Activated naive CD4-positive, alpha-beta T cell treated with anti-CD3 and anti-CD28 coated beads for 36 hours (primary cell): ENCODE results near the gene KIRREL1. TPM values are rescaled to one million over a fixed set of nuclear protein-coding genes. Genes with fewer than 3 reads are reported as not detected.

Source experiments
- CTCF ChIA-PET: fragments of 350-600 bp; sonication (Branson Sonifier 250); formaldehyde crosslinking; loops from one replicate; lab custom pipeline; 2021; ENCODE audit warnings: antibody characterized with exemption; lab: Charles Lee
- DNase-seq: peaks from one replicate; pipeline ENCODE4 v3.0.0-alpha.2; 2020
- H3K27ac Mint-ChIP-seq: one replicate; pipeline ENCODE4 v1.8.0; 2021; ENCODE audit warnings: mild to moderate bottlenecking, mixed read lengths
- H3K27me3 Mint-ChIP-seq: one replicate; pipeline ENCODE4 v1.8.0; 2021; ENCODE audit warnings: low read depth, mixed read lengths
- H3K36me3 Mint-ChIP-seq: one replicate; pipeline ENCODE4 v1.8.0; 2021; ENCODE audit warnings: low read depth, mixed read lengths
- H3K4me1 Mint-ChIP-seq: one replicate; pipeline ENCODE4 v1.8.0; 2021; ENCODE audit warnings: low read depth, mixed read lengths
- H3K4me3 Mint-ChIP-seq: one replicate; pipeline ENCODE4 v1.8.0; 2021; ENCODE audit warnings: mild to moderate bottlenecking, moderate library complexity, mixed read lengths
- H3K9me3 Mint-ChIP-seq: one replicate; pipeline ENCODE4 v1.8.0; 2021; ENCODE audit warnings: mixed read lengths
- intact Hi-C: fragments of 100-400 bp; cut with micrococcal nuclease; formaldehyde crosslinking; loops from one replicate; pipeline ENCODE4 v1.15.1; 2023
- total RNA-seq, 2 experiments: library from RNA; stranded (reverse); gene quantifications; one replicate each; pipeline ENCODE4 v1.2.3, GENCODE V29; 2021

KIRREL1 gene
- total RNA-seq, 2 experiments from 2014 or later: 0.05 TPM; not detected in 1

DNA sequence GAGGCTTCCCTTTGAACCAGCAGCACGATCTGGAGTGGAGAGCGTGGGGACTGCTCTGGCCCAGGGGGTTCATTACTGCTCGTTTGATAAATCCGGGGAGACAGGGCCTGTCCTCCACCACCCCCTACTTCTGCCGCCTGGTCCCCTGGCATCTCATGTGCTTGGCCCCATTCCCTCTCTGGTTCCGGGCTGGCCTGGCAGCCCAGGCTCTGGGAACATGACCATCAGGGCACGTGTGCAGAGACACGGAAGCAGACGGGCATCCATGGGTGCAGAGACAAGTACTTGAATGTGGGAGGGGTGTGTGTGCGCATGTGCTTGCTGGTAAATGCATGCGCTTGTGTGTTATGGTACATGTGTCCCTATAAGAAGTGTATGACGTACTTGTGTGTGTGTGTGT is 75.5 kb downstream of the KIRREL1 start:
- Mint-ChIP-seq H3K27me3 (peaks cover 9% of the 10 kb centered on the region), H3K4me1 (no peaks in the 10 kb centered on the region), H3K9me3 (no peaks in the 10 kb centered on the region), H3K36me3 (no peaks in the 10 kb centered on the region), H3K27ac (no peak overlapping the region), H3K4me3 (no peak overlapping the region)
- CTCF ChIA-PET: interaction anchor here (0.7 kb wide), 1 partner anchor 357 kb away, joined by 3 read pairs; no protein-coding TSS in a partner anchor
- intact Hi-C loops: no loop called here
- no peak for DNase-seq

DNA sequence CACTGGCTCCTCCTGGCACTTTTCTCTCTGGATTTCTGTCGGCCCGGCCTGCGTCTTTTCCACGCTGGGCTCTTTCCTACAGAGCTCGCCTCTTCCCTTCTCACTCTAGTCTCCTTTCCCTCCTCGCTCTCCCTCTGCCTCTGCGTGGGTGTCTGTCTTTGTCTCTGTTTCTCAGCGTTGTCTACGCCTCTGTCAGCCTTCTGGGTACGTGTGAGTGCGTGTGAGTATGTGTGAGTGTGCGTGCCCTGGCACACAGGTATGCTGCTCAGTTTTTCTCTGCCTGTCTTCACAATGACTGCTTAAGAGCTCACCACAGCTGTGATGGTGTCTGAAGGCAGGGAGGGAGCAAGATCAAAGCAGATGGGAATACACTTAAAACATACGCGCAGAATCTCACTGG is 77.7 kb downstream of the KIRREL1 start:
- no peaks in the 10 kb centered on the region for H3K9me3 Mint-ChIP-seq
- no peaks in the 10 kb centered on the region for H3K36me3 Mint-ChIP-seq
- no peak overlapping the region for H3K27ac Mint-ChIP-seq
- H3K4me3 Mint-ChIP-seq: no peak overlapping the region
- no peaks in the 10 kb centered on the region for H3K4me1 Mint-ChIP-seq
- CTCF ChIA-PET: no interaction called here
- no peak for DNase-seq
- intact Hi-C loops: no loop called here
- H3K27me3 Mint-ChIP-seq: peaks cover 8% of the 10 kb centered on the region

DNA sequence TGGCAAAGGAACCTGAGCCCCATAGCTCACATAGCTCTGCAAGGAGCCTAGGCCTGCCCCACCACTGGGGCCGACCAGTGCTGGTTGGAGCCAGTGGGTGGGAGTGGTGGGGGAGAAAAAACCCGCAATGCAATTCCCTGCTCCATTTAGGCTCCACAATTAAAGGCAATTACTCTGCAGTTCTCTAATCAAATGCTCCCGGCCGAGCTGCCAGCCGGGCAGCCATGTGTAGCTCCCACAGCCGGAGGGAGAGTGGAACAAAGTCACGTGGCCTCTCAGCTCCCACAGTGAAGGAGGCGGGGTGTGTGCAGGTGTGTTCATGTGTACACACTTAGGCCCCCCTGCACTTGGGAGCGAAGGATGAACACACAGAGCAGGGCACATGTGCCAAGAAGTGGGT is 81.6 kb downstream of the KIRREL1 start:
- H3K27ac Mint-ChIP-seq: no peak overlapping the region
- no peaks in the 10 kb centered on the region for H3K4me1 Mint-ChIP-seq
- no peak for DNase-seq
- peaks cover 7% of the 10 kb centered on the region for H3K27me3 Mint-ChIP-seq
- H3K9me3 Mint-ChIP-seq: no peaks in the 10 kb centered on the region
- CTCF ChIA-PET: interaction anchor here (1.1 kb wide), 1 partner anchor 112 kb away, joined by 3 read pairs; no protein-coding TSS in a partner anchor
- intact Hi-C loops: no loop called here
- H3K4me3 Mint-ChIP-seq: no peak overlapping the region
- H3K36me3 Mint-ChIP-seq: no peaks in the 10 kb centered on the region

DNA sequence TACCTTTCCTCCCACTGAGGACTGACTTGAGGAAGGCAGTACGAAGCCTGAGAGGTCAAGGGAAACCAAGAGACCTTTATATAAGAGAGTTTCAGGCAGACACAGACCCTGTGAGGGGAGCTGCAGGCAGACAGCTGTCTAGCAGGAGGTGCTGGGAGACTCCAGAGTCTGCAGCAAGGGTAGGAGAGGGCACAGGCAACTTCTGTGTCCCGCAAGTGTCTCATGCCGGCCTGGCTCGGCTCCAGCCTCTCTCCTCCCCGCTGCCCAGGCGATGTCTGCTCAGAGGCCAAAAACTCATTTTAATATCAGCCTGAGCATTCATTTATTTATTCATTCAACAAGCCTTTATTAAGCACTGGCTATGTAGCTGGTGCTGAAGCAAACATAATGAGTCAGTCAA is 83.0 kb downstream of the KIRREL1 start:
- CTCF ChIA-PET: no interaction called here
- no peaks in the 10 kb centered on the region for H3K9me3 Mint-ChIP-seq
- no peak for DNase-seq

DNA sequence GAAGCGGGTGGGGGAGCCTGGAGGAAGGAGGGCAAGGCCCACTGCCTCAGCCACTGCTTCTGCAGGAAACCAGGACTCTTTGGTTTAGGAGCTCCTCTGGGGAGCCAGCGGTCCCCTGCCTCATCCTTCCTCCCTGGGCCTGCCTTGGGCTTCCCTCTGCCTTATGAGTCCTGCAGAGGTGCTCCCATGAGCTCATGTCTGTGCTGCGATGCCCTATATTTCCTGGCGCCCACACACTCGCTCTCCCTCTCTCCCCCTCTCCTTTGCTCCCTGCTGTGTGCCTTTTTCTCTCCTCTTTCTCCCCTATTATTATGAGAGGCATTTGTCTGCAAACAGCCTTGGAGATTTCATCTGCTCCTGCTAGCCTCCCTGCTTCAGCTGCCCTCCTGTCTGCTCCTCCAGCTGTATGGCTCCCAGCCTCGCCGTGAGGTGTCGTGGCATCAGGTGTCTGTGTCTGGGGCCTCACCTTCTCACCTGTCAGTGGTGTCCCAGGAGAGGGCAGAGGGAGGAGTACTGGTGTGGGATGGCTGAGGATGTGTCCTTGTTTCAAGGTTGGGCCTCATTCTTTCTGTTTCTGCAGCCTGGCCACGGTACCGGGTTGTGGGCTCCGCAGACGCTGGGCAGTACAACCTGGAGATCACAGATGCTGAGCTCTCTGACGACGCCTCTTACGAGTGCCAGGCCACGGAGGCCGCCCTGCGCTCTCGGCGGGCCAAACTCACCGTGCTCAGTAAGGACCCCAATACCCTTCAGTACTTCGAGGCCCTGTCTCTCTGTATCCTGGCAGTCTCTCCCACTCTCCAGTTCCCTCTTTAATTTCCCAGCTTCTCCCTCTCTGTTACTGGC is 84.2 kb downstream of the KIRREL1 start:
- no peak overlapping the region for H3K4me3 Mint-ChIP-seq
- no peaks in the 10 kb centered on the region for H3K36me3 Mint-ChIP-seq
- no peak for DNase-seq

More for the DNA sequence above, 83.0 kb downstream of the KIRREL1 start:
- Mint-ChIP-seq H3K36me3 (no peaks in the 10 kb centered on the region), H3K4me1 (no peaks in the 10 kb centered on the region), H3K27ac (no peak overlapping the region), H3K27me3 (peaks cover 7% of the 10 kb centered on the region), H3K4me3 (no peak overlapping the region)
- intact Hi-C loops: no loop called here

DNA sequence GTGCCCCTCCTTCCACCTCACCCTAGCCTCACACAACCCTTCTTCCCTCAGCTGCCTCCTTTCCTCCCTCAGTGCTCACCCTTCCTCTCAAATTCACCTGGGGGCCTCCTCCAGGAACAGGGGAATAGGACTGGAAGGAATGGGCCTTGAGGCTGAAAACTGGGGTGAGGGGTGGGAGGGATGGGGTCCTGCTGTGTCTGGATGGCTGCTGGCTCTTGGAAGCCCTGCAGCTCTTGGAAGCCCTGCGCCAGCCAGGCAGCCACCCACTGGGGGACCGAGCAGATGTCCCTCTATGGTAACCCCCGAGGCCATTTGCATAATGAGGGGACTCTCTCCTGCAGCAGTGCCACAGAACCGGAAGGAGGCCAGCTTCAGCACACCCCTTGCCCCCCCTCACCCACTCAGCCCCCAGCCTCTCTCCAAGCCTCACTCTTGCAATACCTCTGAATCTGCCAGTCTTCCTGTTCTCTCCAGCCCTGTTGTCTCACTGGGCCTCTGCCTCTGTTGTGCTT is 85.2 kb downstream of the KIRREL1 start:
- CTCF ChIA-PET: no interaction called here
- no peaks in the 10 kb centered on the region for H3K27me3 Mint-ChIP-seq
- intact Hi-C loops: no loop called here

More for the DNA sequence above, 84.2 kb downstream of the KIRREL1 start:
- CTCF ChIA-PET: no interaction called here
- intact Hi-C loops: no loop called here
- Mint-ChIP-seq H3K27ac (no peak overlapping the region), H3K27me3 (no peaks in the 10 kb centered on the region), H3K4me1 (no peaks in the 10 kb centered on the region), H3K9me3 (no peaks in the 10 kb centered on the region)

DNA sequence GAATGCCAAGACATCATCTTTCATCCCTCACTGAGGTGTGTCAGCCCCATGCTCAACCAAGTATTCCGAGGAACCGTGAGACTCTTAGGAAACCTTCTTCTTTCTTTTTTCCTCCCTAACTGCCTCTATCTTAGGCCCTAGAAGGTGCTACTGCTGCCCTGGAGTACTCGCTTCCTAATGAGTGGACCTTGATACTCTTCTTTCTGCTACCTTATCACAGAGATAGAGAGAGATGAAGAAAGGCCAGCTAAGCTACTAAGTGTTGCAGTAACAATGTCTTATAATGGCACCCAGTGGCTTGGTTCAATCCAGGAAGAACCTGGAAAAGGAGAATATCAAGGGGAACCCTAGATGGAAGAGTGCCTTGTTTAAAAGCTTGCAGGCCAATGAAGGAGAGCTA is 86.6 kb downstream of the KIRREL1 start:
- no peak overlapping the region for H3K27ac Mint-ChIP-seq
- no peaks in the 10 kb centered on the region for H3K9me3 Mint-ChIP-seq
- no peaks in the 10 kb centered on the region for H3K4me1 Mint-ChIP-seq
- no peak for DNase-seq
- no peaks in the 10 kb centered on the region for H3K27me3 Mint-ChIP-seq
- H3K36me3 Mint-ChIP-seq: no peaks in the 10 kb centered on the region
- CTCF ChIA-PET: no interaction called here
- intact Hi-C loops: no loop called here
- no peak overlapping the region for H3K4me3 Mint-ChIP-seq

More for the DNA sequence above, 85.2 kb downstream of the KIRREL1 start:
- no peak for DNase-seq
- H3K4me3 Mint-ChIP-seq: no peak overlapping the region
- no peaks in the 10 kb centered on the region for H3K9me3 Mint-ChIP-seq
- H3K27ac Mint-ChIP-seq: no peak overlapping the region
- no peaks in the 10 kb centered on the region for H3K4me1 Mint-ChIP-seq
- no peaks in the 10 kb centered on the region for H3K36me3 Mint-ChIP-seq

DNA sequence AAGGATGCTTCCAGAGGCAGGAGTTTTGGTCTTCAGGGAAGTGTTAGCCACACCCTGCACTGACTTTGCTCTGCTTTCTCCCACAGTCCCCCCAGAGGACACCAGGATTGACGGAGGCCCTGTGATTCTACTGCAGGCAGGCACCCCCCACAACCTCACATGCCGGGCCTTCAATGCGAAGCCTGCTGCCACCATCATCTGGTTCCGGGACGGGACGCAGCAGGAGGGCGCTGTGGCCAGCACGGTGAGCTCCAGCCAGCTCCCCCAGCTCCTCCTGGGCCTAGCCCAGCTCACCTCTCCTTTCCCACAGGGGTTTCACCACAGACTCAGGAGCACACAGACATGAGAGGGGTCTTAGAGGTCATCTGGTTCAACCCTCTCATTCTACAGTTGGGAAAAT is 90.9 kb downstream of the KIRREL1 start:
- H3K9me3 Mint-ChIP-seq: no peaks in the 10 kb centered on the region
- H3K27me3 Mint-ChIP-seq: no peaks in the 10 kb centered on the region
- no peaks in the 10 kb centered on the region for H3K36me3 Mint-ChIP-seq
- H3K27ac Mint-ChIP-seq: no peak overlapping the region
- no peak for DNase-seq
- no peaks in the 10 kb centered on the region for H3K4me1 Mint-ChIP-seq
- CTCF ChIA-PET: no interaction called here
- intact Hi-C loops: no loop called here
- H3K4me3 Mint-ChIP-seq: no peak overlapping the region

DNA sequence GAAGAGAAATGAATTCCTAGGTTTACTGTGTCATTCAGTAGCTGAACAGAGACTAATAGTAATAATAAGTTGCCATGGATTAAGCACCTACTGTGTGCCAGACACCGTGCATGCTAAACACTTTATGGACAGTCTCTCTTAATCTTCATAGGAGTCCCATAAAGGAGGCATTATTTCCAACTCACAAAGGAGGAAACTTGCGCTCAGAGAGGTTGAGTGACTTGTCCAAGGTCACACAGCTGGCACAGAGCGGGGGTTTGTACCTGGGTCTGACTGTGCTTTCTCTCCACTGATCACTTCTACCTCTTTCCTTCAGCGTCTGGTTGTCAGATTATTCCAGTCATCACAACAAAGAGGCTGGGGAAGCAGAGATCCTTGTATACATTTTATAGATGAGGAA is 91.3 kb downstream of the KIRREL1 start:
- no peak for DNase-seq
- intact Hi-C loops: no loop called here
- CTCF ChIA-PET: interaction anchor here (1.3 kb wide), 1 partner anchor 37 kb away, joined by 5 read pairs; no protein-coding TSS in a partner anchor
- no peaks in the 10 kb centered on the region for H3K36me3 Mint-ChIP-seq
- H3K27ac Mint-ChIP-seq: no peak overlapping the region
- H3K4me1 Mint-ChIP-seq: no peaks in the 10 kb centered on the region
- no peaks in the 10 kb centered on the region for H3K9me3 Mint-ChIP-seq
- H3K27me3 Mint-ChIP-seq: peaks cover under 1% of the 10 kb centered on the region
- no peak overlapping the region for H3K4me3 Mint-ChIP-seq

DNA sequence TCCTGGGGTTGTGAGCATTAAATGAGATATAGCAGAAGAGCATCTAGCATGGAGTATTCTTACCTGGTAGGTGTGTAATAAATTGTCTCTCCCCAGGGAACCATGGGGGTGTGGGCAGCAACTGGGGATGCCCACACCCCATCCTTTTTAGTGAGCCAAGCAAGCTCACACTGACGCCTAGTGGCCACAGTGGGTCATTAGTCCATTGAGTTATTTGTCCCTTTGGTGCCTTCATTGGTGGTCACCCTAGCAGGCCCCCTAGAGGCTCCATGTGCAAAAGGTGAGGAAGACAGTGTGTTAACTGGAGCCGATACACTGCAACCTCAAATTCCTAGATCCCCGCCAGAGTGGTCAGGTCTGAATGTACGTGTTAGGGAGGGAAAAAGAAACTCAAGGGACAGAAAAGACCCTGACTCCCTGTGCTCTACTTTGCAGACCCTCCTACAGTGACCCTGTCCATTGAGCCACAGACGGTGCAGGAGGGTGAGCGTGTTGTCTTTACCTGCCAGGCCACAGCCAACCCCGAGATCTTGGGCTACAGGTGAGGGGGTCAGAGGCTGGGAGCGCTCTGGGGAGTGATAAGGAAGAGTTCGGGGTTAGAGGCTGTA is 94.0 kb downstream of the KIRREL1 start:
- no peak overlapping the region for H3K27ac Mint-ChIP-seq
- H3K4me1 Mint-ChIP-seq: no peaks in the 10 kb centered on the region
- no peak overlapping the region for H3K4me3 Mint-ChIP-seq
- no peaks in the 10 kb centered on the region for H3K36me3 Mint-ChIP-seq
- peak; percentile 54 for DNase-seq
- intact Hi-C loops: loop anchor here (1.0 kb wide), 2 partner anchors 95 to 124 kb away; no protein-coding TSS in a partner anchor
- peaks cover 2% of the 10 kb centered on the region for H3K27me3 Mint-ChIP-seq
- no peaks in the 10 kb centered on the region for H3K9me3 Mint-ChIP-seq
- CTCF ChIA-PET: interaction anchor here (0.8 to 1.3 kb wide), 6 partner anchors 9 to 95 kb away, joined by 3 to 5 read pairs (median 3); no protein-coding TSS in a partner anchor

DNA sequence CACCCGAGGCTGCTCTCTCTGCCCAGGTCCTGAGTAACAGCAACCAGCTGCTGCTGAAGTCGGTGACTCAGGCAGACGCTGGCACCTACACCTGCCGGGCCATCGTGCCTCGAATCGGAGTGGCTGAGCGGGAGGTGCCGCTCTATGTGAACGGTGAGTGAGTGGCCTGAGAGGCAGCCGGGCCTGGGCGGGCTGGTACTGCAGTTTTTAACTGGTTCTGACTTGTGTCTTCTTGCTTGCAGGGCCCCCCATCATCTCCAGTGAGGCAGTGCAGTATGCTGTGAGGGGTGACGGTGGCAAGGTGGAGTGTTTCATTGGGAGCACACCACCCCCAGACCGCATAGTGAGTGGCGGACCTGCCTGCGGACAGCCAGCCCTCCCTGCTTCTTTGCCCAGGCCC is 96.0 kb downstream of the KIRREL1 start:
- Mint-ChIP-seq H3K27ac (no peak overlapping the region), H3K4me1 (no peaks in the 10 kb centered on the region), H3K27me3 (peaks cover 2% of the 10 kb centered on the region), H3K4me3 (no peak overlapping the region), H3K36me3 (no peaks in the 10 kb centered on the region), H3K9me3 (no peaks in the 10 kb centered on the region)
- intact Hi-C loops: no loop called here
- CTCF ChIA-PET: no interaction called here
- DNase-seq: no peak

DNA sequence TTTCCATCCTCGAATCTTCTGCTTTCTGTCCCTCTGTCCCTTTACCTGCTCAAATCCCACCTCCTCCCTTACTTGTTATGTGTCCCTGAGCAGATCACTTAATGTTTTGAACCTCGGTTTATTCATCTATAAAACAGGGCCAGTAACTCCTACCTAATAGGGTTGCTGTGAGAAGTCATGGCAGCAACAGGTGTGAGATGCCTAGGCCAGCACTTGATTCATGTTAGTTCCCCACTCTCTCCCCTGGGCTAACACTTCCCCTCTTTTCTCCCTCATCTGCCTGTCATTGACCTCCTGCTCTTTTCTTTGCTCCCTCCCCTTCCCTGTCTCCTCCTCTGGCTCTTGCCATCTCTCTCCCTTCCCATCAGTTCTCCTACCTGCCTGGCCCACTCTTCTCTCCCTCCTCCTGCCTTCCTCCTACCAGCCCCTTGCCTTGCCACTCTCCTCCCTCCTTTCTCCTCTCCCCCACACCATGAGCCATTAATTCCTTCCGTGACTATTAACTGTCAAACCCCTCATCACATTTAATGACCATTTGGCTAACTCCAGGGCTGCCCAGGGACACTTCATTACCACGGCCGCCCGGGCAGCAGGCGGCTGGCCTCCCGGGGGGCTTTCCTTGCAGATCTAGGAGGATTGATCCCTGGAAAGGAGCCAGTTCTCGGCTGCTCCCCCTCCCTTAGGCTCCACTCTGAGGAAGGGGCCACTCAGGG is 96.6 kb downstream of the KIRREL1 start:
- Mint-ChIP-seq H3K4me1 (no peaks in the 10 kb centered on the region), H3K27ac (no peak overlapping the region), H3K4me3 (no peak overlapping the region), H3K36me3 (no peaks in the 10 kb centered on the region), H3K27me3 (peaks cover 2% of the 10 kb centered on the region), H3K9me3 (no peaks in the 10 kb centered on the region)
- intact Hi-C loops: no loop called here
- CTCF ChIA-PET: no interaction called here
- DNase-seq: no peak
